Renal pelvis (tissue), 12 donors: ENCODE results near the gene OOSP2. TPM values are rescaled to one million over a fixed set of nuclear protein-coding genes. Genes with fewer than 3 reads are reported as not detected.
"Not testable (repeated sequence)": the region's sequence is repeated elsewhere in the genome, so short reads cannot be mapped to it uniquely, and the experiment has no call there.

Source experiments
- DNase-seq: peaks from one replicate; pipeline ENCODE4 v3.0.0-alpha.2; 2013
- long read RNA-seq, 16 experiments: transcript quantifications; one replicate each; lab custom pipeline, GENCODE V29; 2026
- polyA plus RNA-seq, 3 donors: library from polyadenylated mRNA; unstranded; fragments of 120-200 nt; gene quantifications; one replicate each; pipeline ENCODE4 v1.2.1, GENCODE V29; 2013; ENCODE audit not compliant: insufficient read length in 3 of 3

The OOSP2 gene
- polyA plus RNA-seq, result not detected
- long read RNA-seq, donor 1, result 0 reads
- long read RNA-seq, donor 2, result 0 reads
- long read RNA-seq, donor 3, result 0 reads
- long read RNA-seq, donor 4, result 0 reads
- long read RNA-seq, donor 5, result 0 reads
- long read RNA-seq, donor 6, result 0 reads
- long read RNA-seq, donor 7, result 0 reads
- long read RNA-seq, donor 8, result 0 reads
- long read RNA-seq, donor 9, result 0 reads
- long read RNA-seq, donor 10, result 0 reads
- long read RNA-seq, donor 11, result 0 reads
- long read RNA-seq, donor 12, result 0 reads
- long read RNA-seq, donor 13, result 0 reads
- long read RNA-seq, donor 14, result 0 reads
- long read RNA-seq, donor 15, result 0 reads
- long read RNA-seq, donor 16, result 0 reads

- no peak for DNase-seq
Measured at GRCh38 chr11:60040109-60040508, at the start of gene OOSP2. Gene OOSP2, plus strand, starts transcription at chr11:60040409. Its CDS starts 51 bp downstream, at chr11:60040460.

- DNase-seq, result no peak
Measured at GRCh38 chr11:59990421-59990820, 49.8 kb upstream of the OOSP2 start.

- DNase-seq, result no peak
Measured at GRCh38 chr11:59992425-59992824, 47.8 kb upstream of the OOSP2 start.

GRCh38 chr11:59997800-59998199, 42.4 kb upstream of the OOSP2 start:
- no peak for DNase-seq

GRCh38 chr11:59999691-60000090, 40.5 kb upstream of the OOSP2 start:
- no peak for DNase-seq

GRCh38 chr11:60003729-60004128, 36.5 kb upstream of the OOSP2 start:
- DNase-seq, result no peak

- no peak for DNase-seq
Measured at GRCh38 chr11:60005360-60005759, 34.8 kb upstream of the OOSP2 start.

- no peak for DNase-seq
Measured at GRCh38 chr11:60016881-60017280, 23.3 kb upstream of the OOSP2 start, which contains the start of gene OOSP4B. Gene OOSP4B, plus strand, starts transcription at chr11:60017181.

- no peak for DNase-seq
Measured at GRCh38 chr11:60018058-60018457, 22.2 kb upstream of the OOSP2 start.

- not testable (repeated sequence) for DNase-seq
Measured at GRCh38 chr11:60020376-60020775, 19.8 kb upstream of the OOSP2 start.

GRCh38 chr11:60029015-60029632, 11.1 kb upstream of the OOSP2 start:
- DNase-seq, result no peak

- DNase-seq, result not testable (repeated sequence)
Measured at GRCh38 chr11:60050422-60050821, 10.2 kb downstream of the OOSP2 start.

GRCh38 chr11:60050839-60051238, 10.6 kb downstream of the OOSP2 start:
- DNase-seq, result not testable (repeated sequence)

- no peak for DNase-seq
Measured at GRCh38 chr11:60056349-60056969, 16.2 kb downstream of the OOSP2 start, which contains the start of gene MS4A3. Gene MS4A3, plus strand, starts transcription at chr11:60056665. Its CDS starts 4,496 bp downstream, at chr11:60061161.

GRCh38 chr11:60059052-60059451, 18.8 kb downstream of the OOSP2 start:
- DNase-seq, result no peak

- DNase-seq, result no peak
Measured at GRCh38 chr11:60059521-60060240, 19.5 kb downstream of the OOSP2 start.

GRCh38 chr11:60064111-60064510, 23.9 kb downstream of the OOSP2 start:
- no peak for DNase-seq

GRCh38 chr11:60065801-60066200, 25.6 kb downstream of the OOSP2 start:
- DNase-seq, result no peak

GRCh38 chr11:60069450-60069849, 29.2 kb downstream of the OOSP2 start:
- DNase-seq, result no peak

GRCh38 chr11:60071644-60072043, 31.4 kb downstream of the OOSP2 start:
- DNase-seq, result not testable (repeated sequence)

GRCh38 chr11:60077216-60077817, 37.1 kb downstream of the OOSP2 start:
- no peak for DNase-seq

GRCh38 chr11:60077981-60078380, 37.8 kb downstream of the OOSP2 start:
- no peak for DNase-seq
